HG03378 (cell line): ENCODE measurements around the gene PTPRT.

Experiments used
- ATAC-seq: cut with Tn5 transposase; IDR thresholded peaks from one replicate; pipeline ENCODE4 v1.9.1; 2021; ENCODE audit warnings: mild to moderate bottlenecking, moderate library complexity; ENCODE audit not compliant: unreplicated experiment

PTPRT gene

GRCh38 chr20:42492290-42492689 lies 697.4 kb downstream of the PTPRT start:
- ATAC-seq, result peak; percentile 81

DNA sequence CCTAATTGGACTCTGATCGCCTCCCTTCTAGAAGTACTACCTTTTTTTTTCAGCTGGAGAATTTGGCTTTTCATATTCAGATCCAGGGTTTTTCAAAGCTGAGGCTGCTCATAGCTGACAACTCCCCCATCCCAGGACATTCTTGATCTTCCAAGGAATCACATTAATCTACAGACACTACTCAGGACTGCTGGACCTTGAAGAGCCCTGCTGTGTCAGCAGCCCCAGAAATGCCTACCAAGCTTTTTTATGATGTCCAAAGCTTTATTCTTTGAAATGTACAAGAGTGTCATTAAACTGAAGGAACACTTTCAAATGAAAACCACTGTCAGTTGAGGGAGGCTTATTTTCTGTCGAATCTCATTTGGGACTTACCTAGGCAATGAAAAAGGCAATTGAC lies 704.1 kb downstream of the PTPRT start:
- no peak for ATAC-seq

GRCh38 chr20:42484790-42485375 lies 704.8 kb downstream of the PTPRT start:
- ATAC-seq, result no peak

- no peak for ATAC-seq
These were observed 705.4 kb downstream of the PTPRT start for GRCh38 chr20:42484335-42484734.

- ATAC-seq, result no peak
These were observed 705.9 kb downstream of the PTPRT start for GRCh38 chr20:42483730-42484303.

DNA sequence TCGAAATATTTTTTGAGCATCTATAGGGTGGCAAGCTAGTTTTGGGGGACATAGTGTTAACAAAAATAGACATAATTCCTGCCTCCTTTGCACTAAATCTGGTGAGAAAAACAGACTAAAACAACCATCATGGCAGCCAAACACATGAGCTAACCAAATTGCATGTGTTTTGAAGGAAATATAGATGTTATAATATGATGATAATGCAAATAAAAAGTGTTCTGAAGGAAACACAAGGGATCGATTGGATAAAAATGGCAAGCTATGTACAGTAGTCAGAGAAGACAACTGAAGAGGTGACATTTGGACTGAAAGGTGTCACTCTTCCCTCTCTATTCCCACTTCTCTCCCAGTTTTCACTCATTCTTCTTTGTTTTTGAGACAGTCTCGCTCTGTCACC lies 706.9 kb downstream of the PTPRT start:
- ATAC-seq, result no peak

- ATAC-seq, result no peak
These were observed 713.9 kb downstream of the PTPRT start for GRCh38 chr20:42475773-42476172.

DNA sequence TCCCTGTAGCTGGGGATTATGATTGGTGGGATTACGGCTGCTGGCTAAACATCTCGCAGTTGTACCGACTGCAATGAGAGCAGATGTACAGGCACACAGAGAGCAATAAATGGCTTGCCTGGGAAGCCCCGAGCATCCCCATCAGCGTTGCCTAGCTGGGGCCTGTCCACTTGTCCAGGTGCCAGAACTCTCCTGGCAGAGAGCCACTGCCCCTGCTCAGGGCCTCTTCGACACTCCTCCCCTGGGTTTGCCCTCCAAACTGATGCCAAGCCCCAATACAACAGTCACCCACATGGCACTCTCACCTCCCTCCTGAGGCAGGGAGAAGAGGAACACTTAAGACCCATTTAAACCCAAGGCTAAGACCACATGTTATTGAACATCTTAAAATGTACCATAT lies 715.1 kb downstream of the PTPRT start:
- ATAC-seq, result no peak

GRCh38 chr20:42472198-42472597 lies 717.5 kb downstream of the PTPRT start:
- ATAC-seq, result no peak

DNA sequence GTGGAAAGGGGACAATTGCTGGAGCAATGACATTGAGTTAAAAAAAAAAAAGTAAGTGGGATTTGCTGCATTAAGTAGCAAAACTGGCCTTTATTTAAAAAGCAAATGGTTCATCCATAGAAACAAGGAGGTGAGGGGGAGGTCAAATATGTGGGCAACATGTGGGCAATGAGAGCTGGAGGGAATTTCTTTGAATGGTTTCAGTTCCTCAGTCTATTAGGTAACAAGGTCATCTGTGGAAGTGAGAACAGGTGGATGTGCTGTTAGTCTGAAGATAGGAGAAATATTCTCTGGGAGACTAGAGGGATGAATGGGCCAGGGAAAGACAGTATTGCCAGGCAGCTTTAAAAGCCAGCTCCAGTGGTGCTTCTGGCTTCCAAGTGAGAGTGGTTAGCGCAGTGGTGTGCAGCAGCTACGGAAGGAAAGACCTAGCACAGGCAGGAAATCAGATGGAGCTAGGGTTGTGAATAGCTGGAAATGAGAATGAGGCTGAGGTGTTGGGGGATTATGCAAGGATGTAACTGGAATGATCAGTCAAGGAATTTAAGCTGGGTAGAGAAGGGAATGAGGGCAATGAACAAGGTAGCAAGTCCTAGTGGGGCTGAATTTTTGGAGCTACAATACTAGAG lies 727.6 kb downstream of the PTPRT start:
- ATAC-seq, result peak; percentile 71

- no peak for ATAC-seq
These were observed 728.4 kb downstream of the PTPRT start for GRCh38 chr20:42461291-42461690.

GRCh38 chr20:42447270-42447669 lies 742.4 kb downstream of the PTPRT start:
- no peak for ATAC-seq

- no peak for ATAC-seq
These were observed 744.9 kb downstream of the PTPRT start for GRCh38 chr20:42444799-42445198.

GRCh38 chr20:42443200-42443599 lies 746.5 kb downstream of the PTPRT start:
- no peak for ATAC-seq

- no peak for ATAC-seq
These were observed 747.0 kb downstream of the PTPRT start for GRCh38 chr20:42442716-42443115.

GRCh38 chr20:42441864-42442331 lies 747.8 kb downstream of the PTPRT start:
- no peak for ATAC-seq

- ATAC-seq, result no peak
These were observed 748.4 kb downstream of the PTPRT start for GRCh38 chr20:42441196-42441863.

DNA sequence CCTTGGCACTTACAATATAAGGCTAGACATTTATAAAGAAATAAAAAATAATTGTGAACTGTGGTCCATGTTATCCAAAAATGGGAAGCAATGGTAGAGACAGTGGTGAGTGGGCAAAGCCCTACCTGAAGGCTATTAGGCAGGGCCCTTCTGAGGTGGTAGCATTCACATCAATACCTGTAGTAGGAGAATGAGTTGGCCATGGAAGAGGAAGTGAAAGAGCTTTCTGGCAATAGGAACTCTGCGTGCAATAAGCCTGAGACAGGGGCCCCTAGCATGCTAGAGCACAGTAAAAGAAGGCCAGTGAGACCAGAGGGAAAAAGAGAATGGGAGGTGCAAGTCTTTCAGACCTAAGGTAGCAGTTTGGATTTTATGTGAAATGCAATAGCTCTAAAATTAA lies 754.5 kb downstream of the PTPRT start:
- peak; percentile 97 for ATAC-seq

- ATAC-seq, result no peak
These were observed 757.0 kb downstream of the PTPRT start for GRCh38 chr20:42432496-42433334.

GRCh38 chr20:42430598-42430997 lies 759.1 kb downstream of the PTPRT start:
- no peak for ATAC-seq
